WTC11 (cell line): ENCODE data around the gene C17orf50.

ENCODE experiments used
- GABPB1 ChIP-seq: sonication (generic); formaldehyde crosslinking; IDR thresholded peaks from 2 replicates; pipeline ENCODE4 v1.8.1; 2023; ENCODE audit warnings: mild to moderate bottlenecking, missing genetic modification reagents
- TF ChIP-seq, protein P1 (sequence below): sonication (generic); formaldehyde crosslinking; IDR thresholded peaks from 2 replicates; pipeline ENCODE4 v1.8.0; 2022; ENCODE audit warnings: mild to moderate bottlenecking, missing genetic modification reagents
- TF ChIP-seq, protein P2 (sequence below): fragments of 200-600 bp; IDR thresholded peaks from 2 replicates; pipeline ENCODE4 v1.8.0; 2022; ENCODE audit warnings: antibody characterized with exemption

DNA sequence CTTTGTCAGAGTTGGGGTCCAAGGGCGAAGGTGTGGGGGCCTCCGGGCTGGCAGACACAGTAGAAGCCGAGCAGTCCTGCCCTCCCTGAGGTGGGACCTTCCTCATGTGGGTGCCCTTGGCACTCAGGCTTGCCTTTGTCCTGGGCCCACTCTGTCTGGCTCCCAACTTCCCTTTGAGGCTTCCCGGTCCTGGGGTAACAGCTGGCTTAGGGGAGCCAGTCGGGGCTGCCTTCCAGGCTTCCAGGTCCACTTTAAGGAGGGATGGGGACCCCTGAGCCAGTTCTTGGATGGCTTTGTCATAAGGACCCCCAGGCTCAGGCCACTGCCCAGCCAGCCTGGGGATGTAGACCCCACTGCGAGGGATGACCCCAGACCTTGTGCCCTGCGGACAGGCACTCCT is 15.4 kb upstream of the C17orf50 start:
- TF ChIP-seq, protein P1, sequence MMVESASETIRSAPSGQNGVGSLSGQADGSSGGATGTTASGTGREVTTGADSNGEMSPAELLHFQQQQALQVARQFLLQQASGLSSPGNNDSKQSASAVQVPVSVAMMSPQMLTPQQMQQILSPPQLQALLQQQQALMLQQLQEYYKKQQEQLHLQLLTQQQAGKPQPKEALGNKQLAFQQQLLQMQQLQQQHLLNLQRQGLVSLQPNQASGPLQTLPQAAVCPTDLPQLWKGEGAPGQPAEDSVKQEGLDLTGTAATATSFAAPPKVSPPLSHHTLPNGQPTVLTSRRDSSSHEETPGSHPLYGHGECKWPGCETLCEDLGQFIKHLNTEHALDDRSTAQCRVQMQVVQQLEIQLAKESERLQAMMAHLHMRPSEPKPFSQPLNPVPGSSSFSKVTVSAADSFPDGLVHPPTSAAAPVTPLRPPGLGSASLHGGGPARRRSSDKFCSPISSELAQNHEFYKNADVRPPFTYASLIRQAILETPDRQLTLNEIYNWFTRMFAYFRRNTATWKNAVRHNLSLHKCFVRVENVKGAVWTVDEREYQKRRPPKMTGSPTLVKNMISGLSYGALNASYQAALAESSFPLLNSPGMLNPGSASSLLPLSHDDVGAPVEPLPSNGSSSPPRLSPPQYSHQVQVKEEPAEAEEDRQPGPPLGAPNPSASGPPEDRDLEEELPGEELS (CRISPR knock-in tag) = no peak
- TF ChIP-seq, protein P2, sequence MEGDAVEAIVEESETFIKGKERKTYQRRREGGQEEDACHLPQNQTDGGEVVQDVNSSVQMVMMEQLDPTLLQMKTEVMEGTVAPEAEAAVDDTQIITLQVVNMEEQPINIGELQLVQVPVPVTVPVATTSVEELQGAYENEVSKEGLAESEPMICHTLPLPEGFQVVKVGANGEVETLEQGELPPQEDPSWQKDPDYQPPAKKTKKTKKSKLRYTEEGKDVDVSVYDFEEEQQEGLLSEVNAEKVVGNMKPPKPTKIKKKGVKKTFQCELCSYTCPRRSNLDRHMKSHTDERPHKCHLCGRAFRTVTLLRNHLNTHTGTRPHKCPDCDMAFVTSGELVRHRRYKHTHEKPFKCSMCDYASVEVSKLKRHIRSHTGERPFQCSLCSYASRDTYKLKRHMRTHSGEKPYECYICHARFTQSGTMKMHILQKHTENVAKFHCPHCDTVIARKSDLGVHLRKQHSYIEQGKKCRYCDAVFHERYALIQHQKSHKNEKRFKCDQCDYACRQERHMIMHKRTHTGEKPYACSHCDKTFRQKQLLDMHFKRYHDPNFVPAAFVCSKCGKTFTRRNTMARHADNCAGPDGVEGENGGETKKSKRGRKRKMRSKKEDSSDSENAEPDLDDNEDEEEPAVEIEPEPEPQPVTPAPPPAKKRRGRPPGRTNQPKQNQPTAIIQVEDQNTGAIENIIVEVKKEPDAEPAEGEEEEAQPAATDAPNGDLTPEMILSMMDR = no peak
- no peak for TF ChIP-seq GABPB1
